ENCODE data around the gene DGKE.

Gene DGKE

GRCh38 chr17:56892333-56892732, 58.4 kb downstream of the DGKE start:
- no peak overlapping the region for H3K4me3 ChIP-seq (ENCODE audit: low read depth, low read length)
- no peaks in the 10 kb centered on the region for H3K4me1 ChIP-seq
- H3K9ac ChIP-seq, result no peak overlapping the region
- H3K36me3 ChIP-seq (ENCODE audit: control insufficient read depth, insufficient read depth, low read length), result no peaks in the 10 kb centered on the region
- H3K4me2 ChIP-seq (ENCODE audit: low read length), result no peak overlapping the region
- H3K79me2 ChIP-seq, result no peaks in the 10 kb centered on the region
- no peaks in the 10 kb centered on the region for H3K27me3 ChIP-seq (ENCODE audit: control insufficient read depth, insufficient read depth, low read length)
- no peak for TF ChIP-seq CTCF (IDR thresholded peaks at IDR 0.05)
- no peak overlapping the region for H2AFZ ChIP-seq
- H3K9me3 ChIP-seq (ENCODE audit: control insufficient read depth, low read length), result no peaks in the 10 kb centered on the region
- no peak overlapping the region for H3K27ac ChIP-seq

GRCh38 chr17:56893503-56893902, 59.6 kb downstream of the DGKE start:
- Histone ChIP-seq H3K9ac (no peak overlapping the region), H3K4me3 (ENCODE audit: low read depth, low read length) (no peak overlapping the region), H3K27ac (no peak overlapping the region), H2AFZ (no peak overlapping the region), H3K79me2 (no peaks in the 10 kb centered on the region), H3K9me3 (ENCODE audit: control insufficient read depth, low read length) (no peaks in the 10 kb centered on the region), H3K4me2 (ENCODE audit: low read length) (no peak overlapping the region), H3K4me1 (no peaks in the 10 kb centered on the region), H3K27me3 (ENCODE audit: control insufficient read depth, insufficient read depth, low read length) (no peaks in the 10 kb centered on the region), H3K36me3 (ENCODE audit: control insufficient read depth, insufficient read depth, low read length) (no peaks in the 10 kb centered on the region)
- no peak for TF ChIP-seq CTCF (IDR thresholded peaks at IDR 0.05)

GRCh38 chr17:56894859-56895455, 61.0 kb downstream of the DGKE start:
- Histone ChIP-seq H3K9ac (no peak overlapping the region), H3K27ac (no peak overlapping the region), H3K4me2 (ENCODE audit: low read length) (no peak overlapping the region), H2AFZ (no peak overlapping the region), H3K79me2 (no peaks in the 10 kb centered on the region), H3K4me3 (ENCODE audit: low read depth, low read length) (no peak overlapping the region), H3K36me3 (ENCODE audit: control insufficient read depth, insufficient read depth, low read length) (no peaks in the 10 kb centered on the region), H3K4me1 (no peaks in the 10 kb centered on the region), H3K9me3 (ENCODE audit: control insufficient read depth, low read length) (no peaks in the 10 kb centered on the region), H3K27me3 (ENCODE audit: control insufficient read depth, insufficient read depth, low read length) (no peaks in the 10 kb centered on the region)
- TF ChIP-seq CTCF (IDR thresholded peaks at IDR 0.05), result no peak

GRCh38 chr17:56896217-56896967, 62.4 kb downstream of the DGKE start:
- H3K9me3 ChIP-seq (ENCODE audit: control insufficient read depth, low read length), result no peaks in the 10 kb centered on the region
- no peaks in the 10 kb centered on the region for H3K79me2 ChIP-seq
- H3K4me1 ChIP-seq, result no peaks in the 10 kb centered on the region
- H3K27me3 ChIP-seq (ENCODE audit: control insufficient read depth, insufficient read depth, low read length), result no peaks in the 10 kb centered on the region
- H3K4me3 ChIP-seq (ENCODE audit: low read depth, low read length), result no peak overlapping the region
- no peak overlapping the region for H2AFZ ChIP-seq
- no peak overlapping the region for H3K27ac ChIP-seq
- H3K36me3 ChIP-seq (ENCODE audit: control insufficient read depth, insufficient read depth, low read length), result no peaks in the 10 kb centered on the region
- no peak overlapping the region for H3K4me2 ChIP-seq (ENCODE audit: low read length)
- H3K9ac ChIP-seq, result no peak overlapping the region
- TF ChIP-seq CTCF (IDR thresholded peaks at IDR 0.05), result no peak

GRCh38 chr17:56896968-56897359, 63.0 kb downstream of the DGKE start:
- Histone ChIP-seq H3K4me2 (ENCODE audit: low read length) (no peak overlapping the region), H3K36me3 (ENCODE audit: control insufficient read depth, insufficient read depth, low read length) (no peaks in the 10 kb centered on the region), H3K9ac (no peak overlapping the region), H3K4me1 (no peaks in the 10 kb centered on the region), H3K4me3 (ENCODE audit: low read depth, low read length) (no peak overlapping the region), H3K27me3 (ENCODE audit: control insufficient read depth, insufficient read depth, low read length) (no peaks in the 10 kb centered on the region), H3K79me2 (peaks cover under 1% of the 10 kb centered on the region), H3K9me3 (ENCODE audit: control insufficient read depth, low read length) (no peaks in the 10 kb centered on the region), H2AFZ (no peak overlapping the region), H3K27ac (no peak overlapping the region)
- TF ChIP-seq CTCF (IDR thresholded peaks at IDR 0.05), result no peak

Measured in parathyroid adenoma (tissue), 2 donors.